Ovary (tissue), 3 donors: ENCODE measurements around the gene NIPSNAP2.

Source experiments
- CTCF ChIP-seq, 3 donors: fragments of 450-650 bp in 2 of 3; fragments of 200-600 bp in 1 of 3; IDR thresholded peaks; one replicate each; pipeline versions ENCODE4 v1.5.1 to v1.8.0; 2016 to 2022; ENCODE audit warnings: antibody characterized with exemption in 3 of 3, mild to moderate bottlenecking in 1 of 3
- POLR2A ChIP-seq: fragments of 450-650 bp; IDR thresholded peaks from one replicate; pipeline ENCODE4 v1.6.1; 2017; ENCODE audit warnings: antibody characterized with exemption, mild to moderate bottlenecking, moderate library complexity
- donor health status: DM: no; HTN: no; CAD: no.

GRCh38 chr7:56003749-56004148, 39.4 kb downstream of the NIPSNAP2 start:
- TF ChIP-seq CTCF (IDR thresholded peaks at IDR 0.05) = no peak
- no peak for TF ChIP-seq POLR2A
